ENCODE results near the gene GMDS.

GMDS gene

DNA sequence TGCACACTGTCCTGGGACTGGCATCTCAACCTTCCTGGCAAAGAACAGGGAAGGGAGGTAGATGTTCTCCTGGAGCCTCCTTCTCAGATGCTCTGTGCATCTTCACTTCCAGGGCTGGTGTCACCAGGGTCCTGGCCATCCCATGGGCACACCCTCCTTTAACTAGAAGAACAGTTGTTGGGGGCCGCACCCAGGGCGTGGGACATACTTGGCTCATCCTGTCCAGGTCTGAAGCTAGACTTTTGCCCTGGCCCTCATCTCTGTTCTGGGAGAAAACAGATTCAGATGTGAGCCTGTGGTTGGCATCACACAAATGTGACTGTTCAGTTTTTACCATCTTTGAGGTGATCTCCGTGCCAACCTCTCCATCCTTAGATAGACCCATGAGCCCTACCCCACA lies 594.0 kb downstream of the GMDS start:
- TF ChIP-seq, protein P1, sequence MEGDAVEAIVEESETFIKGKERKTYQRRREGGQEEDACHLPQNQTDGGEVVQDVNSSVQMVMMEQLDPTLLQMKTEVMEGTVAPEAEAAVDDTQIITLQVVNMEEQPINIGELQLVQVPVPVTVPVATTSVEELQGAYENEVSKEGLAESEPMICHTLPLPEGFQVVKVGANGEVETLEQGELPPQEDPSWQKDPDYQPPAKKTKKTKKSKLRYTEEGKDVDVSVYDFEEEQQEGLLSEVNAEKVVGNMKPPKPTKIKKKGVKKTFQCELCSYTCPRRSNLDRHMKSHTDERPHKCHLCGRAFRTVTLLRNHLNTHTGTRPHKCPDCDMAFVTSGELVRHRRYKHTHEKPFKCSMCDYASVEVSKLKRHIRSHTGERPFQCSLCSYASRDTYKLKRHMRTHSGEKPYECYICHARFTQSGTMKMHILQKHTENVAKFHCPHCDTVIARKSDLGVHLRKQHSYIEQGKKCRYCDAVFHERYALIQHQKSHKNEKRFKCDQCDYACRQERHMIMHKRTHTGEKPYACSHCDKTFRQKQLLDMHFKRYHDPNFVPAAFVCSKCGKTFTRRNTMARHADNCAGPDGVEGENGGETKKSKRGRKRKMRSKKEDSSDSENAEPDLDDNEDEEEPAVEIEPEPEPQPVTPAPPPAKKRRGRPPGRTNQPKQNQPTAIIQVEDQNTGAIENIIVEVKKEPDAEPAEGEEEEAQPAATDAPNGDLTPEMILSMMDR (IDR thresholded peaks at IDR 0.05; ENCODE audit: borderline replicate concordance, insufficient read depth, low read depth, low read length): no peak
- H3K4me3 ChIP-seq (ENCODE audit: low read depth, low read length): no peak overlapping the region

DNA sequence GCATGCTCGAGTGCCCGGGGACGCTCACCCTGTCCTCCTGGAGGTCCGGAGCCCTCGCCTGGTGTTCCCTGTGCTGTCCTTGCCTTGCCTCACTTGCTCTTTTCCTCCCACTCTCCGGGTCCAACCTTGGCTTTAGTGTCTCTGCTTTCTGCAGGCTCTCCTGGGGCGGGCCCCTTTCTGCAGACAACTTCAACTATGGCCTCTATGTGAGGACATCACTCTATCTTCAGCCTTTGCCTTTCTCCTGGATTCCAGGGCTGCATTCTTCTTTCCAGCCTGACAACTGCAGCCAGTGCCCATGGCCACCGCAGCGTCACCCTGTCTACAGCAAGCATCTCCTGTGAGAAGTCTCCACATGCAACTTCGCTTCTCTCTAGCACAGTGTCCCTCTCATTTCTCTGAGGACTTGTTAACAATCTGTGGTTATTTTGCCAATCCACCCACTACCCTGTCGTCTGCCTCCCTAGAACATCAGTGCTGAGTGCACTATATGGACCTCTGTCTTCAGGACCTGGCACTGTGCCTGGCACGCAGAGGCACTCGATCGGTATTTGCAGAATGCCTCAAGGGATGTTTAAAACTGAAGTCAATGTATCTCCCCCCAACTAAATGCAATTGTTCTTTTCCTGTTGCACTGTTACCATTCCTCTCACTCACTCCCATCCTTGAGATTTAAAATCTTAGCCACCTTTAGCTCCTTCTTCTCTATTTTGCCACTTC lies 599.8 kb downstream of the GMDS start:
- TF ChIP-seq, protein P1 (IDR thresholded peaks at IDR 0.05; ENCODE audit: borderline replicate concordance, insufficient read depth, low read depth, low read length): no peak
- no peak overlapping the region for H3K4me3 ChIP-seq (ENCODE audit: low read depth, low read length)

DNA sequence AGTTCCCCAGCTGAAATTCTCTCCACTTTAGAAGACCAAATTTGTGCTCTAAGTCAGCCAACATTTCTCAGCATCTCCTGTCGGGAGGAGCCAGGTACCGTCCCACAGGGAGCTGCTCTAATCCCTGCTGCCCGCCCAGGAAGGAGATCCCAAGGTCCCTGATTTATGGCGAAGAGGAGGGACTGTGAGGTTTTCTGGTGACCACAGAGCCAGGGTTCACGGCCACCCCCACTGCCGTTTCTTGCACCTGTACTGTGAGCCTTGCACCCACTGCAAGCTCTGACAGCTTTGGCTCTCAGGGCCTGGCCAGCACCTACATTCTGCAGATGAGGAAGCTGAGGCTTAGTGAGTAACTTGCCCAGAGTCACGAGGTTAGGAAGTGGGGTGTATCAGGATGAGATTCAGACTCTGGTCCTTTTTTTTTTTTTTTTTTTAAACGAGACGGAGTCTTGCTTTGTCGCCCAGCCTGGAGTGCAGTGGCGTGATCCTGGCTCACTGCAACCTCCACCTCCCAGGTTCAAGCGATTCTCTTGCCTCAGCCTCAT lies 600.8 kb downstream of the GMDS start:
- TF ChIP-seq, protein P1 (IDR thresholded peaks at IDR 0.05; ENCODE audit: borderline replicate concordance, insufficient read depth, low read depth, low read length): no peak
- H3K4me3 ChIP-seq (ENCODE audit: low read depth, low read length): no peak overlapping the region

DNA sequence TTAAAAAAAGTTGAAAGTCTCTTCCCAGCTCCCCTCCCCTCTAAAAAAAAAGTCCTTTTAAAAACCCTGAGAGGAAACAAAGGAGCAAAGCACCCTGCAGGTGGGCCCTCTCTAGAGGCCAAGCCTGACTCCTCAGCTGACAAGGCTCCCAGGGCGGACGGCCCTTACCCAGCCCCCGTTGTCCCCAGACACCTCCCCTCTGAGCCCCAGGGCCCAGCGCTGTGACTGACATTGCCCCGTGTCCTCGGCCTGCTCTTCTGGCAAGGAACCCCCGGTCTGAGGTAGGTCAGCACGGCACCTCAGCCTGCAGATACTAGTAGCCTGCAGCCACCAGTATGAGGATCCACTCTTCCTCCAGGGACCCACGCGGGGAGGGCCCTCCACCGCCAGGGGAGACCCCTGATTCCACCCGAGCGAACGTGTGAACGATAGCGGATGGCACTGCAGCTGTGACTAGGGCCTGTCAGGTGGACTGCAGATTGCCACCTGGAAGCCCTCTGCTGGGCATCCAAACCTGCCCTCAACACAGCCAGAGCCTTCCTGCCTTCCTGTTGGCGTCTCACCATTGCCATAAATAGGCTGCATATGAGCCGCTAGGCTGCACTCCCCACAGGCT lies 601.5 kb downstream of the GMDS start:
- TF ChIP-seq, protein P1 (IDR thresholded peaks at IDR 0.05; ENCODE audit: borderline replicate concordance, insufficient read depth, low read depth, low read length): no peak
- H3K4me3 ChIP-seq (ENCODE audit: low read depth, low read length): no peak overlapping the region

DNA sequence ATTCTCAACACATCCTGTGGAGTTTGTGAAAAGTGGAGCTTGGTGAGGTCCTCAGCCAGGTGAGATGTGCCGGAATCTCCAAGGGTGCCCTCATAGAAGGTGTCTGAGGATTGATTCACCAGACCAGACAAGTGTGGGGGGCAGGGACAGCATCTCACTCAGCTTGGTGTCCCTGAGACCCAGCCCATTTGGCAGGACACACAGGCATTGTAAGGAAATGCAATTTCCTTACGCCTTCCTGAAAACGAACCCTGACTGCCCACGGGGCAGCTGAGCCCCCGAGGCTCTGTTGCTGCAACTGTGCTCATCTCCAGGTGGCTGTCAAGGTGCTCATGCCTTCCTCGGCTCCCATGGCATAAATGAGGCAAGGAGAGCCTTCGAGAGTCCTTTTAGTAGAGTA lies 602.3 kb downstream of the GMDS start:
- no peak overlapping the region for H3K4me3 ChIP-seq (ENCODE audit: low read depth, low read length)
- TF ChIP-seq, protein P1 (IDR thresholded peaks at IDR 0.05; ENCODE audit: borderline replicate concordance, insufficient read depth, low read depth, low read length): no peak

DNA sequence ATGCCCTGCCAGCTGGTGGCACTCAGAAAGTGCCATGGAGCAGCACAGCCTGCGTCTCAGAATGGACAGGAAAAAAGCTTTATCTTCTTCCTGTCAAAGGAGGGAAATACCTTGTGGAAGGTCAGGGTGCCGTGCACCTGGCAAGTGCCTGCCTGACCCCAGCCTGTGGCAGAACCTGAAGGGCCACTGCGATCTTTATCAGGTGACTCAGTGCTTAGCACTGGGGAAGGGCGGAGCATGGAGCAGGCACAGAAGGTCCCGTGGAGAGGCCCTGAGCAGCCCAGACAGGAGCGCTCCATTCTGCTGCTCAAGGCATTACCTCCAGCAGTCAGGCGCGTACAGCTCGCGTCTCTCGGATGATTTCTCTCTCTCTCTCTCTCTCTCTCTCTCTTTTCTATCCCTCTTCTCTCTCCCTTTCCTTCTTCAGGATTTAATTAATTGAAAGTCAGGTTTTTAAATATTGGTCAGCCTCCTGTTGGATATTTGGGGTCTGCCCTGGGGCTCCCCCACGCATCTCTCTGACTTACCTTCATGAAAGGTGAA lies 604.0 kb downstream of the GMDS start:
- no peak overlapping the region for H3K4me3 ChIP-seq (ENCODE audit: low read depth, low read length)
- TF ChIP-seq, protein P1 (IDR thresholded peaks at IDR 0.05; ENCODE audit: borderline replicate concordance, insufficient read depth, low read depth, low read length): no peak
